GM13977 (cell line): ENCODE results near the gene INSIG1.

Experiments used
- DNase-seq: peaks from one replicate; pipeline ENCODE4 v3.0.0; 2012; ENCODE audit warnings: low spot score
- in situ Hi-C: fragments of 300-500 bp; cut with MboI; formaldehyde crosslinking; loops from one replicate; pipeline ENCODE4 v1.12.0; 2022; ENCODE audit warnings: low sequenced_read_pairs, low pct_unique_long_range_greater_than_20kb, mixed read lengths, inconsistent platforms; ENCODE audit not compliant: unreplicated experiment
- TF ChIP-seq, protein P1 (sequence below): IDR thresholded peaks from 2 replicates; pipeline ENCODE4 v1.5.1; 2012; ENCODE audit warnings: mild to moderate bottlenecking, control low read depth; ENCODE audit not compliant: insufficient read depth; ENCODE audit errors: extremely low read depth, missing control alignments

INSIG1 gene

DNA sequence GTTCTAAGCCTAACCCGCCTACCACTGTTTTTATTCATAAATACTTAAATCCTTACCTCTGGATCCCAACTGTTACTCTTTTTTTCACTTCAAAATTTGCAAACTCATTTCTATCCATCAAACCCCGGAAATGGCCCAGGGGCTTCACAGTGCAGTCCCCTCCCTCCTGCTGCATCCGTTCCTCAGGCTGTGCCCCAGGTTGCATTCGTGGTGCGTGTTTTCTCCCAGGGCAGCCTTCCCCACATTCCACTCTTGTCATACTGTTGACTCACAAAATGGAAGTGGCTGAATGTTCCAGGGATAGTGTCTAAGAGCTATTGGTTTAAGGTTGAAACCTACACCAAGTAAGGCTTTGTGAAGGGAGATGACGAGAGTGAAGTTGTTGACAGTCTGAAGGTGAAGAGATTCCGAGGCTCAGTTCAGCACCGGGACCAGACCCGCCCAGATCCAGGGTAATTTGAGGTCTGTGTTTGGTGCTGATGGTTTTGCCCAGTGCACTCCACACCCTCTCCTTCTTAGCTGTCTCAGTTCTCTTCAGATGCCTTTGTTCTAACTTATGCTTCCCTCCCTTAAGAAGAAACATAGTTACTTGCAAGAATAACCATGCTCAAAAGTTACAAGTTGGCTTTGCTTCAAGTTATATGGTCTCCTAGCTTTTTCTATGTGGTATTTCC is 7.7 kb downstream of the INSIG1 start:
- TF ChIP-seq, protein P1, sequence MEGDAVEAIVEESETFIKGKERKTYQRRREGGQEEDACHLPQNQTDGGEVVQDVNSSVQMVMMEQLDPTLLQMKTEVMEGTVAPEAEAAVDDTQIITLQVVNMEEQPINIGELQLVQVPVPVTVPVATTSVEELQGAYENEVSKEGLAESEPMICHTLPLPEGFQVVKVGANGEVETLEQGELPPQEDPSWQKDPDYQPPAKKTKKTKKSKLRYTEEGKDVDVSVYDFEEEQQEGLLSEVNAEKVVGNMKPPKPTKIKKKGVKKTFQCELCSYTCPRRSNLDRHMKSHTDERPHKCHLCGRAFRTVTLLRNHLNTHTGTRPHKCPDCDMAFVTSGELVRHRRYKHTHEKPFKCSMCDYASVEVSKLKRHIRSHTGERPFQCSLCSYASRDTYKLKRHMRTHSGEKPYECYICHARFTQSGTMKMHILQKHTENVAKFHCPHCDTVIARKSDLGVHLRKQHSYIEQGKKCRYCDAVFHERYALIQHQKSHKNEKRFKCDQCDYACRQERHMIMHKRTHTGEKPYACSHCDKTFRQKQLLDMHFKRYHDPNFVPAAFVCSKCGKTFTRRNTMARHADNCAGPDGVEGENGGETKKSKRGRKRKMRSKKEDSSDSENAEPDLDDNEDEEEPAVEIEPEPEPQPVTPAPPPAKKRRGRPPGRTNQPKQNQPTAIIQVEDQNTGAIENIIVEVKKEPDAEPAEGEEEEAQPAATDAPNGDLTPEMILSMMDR: no peak
- DNase-seq: no peak
- in situ Hi-C loops: no loop called here

DNA sequence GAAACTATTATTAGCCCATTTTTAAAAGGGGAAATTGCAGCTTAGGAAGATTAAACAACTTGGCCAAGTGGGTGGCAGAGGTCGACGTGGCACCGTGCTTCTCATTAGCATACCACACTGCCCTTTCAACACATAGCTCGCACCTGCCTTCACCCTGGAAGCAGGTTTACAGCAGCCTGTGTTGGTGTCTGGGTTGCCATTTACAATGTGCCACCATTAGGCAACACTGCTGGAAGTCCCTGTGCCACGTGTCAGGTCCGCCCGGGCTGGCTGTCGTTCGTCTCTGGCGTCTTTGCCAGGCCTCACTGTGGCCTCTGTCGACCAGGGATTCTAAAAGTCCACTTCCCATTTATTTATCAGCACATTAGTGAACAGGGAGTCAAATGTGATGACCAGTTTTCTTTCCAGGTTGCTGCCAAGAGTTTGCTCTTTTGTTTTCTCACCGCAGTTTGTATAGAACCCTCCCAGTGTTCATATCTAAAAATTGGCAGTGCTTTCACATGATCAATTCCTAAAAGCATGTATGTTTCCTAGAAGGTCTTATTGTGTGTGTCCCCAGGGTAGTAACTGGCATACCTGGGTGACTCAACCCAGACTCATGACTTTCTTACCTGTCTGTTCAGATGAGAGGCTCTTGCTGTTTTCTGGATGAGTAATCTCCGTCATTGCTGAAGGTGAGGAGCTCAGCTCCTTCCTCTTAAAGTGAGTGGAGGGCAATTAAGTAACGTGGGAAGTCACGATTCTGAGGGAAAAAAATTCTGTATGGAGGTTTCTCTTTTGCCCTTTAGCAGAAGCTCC is 9.2 kb downstream of the INSIG1 start:
- in situ Hi-C loops: no loop called here
- DNase-seq: no peak
- TF ChIP-seq, protein P1: no peak

DNA sequence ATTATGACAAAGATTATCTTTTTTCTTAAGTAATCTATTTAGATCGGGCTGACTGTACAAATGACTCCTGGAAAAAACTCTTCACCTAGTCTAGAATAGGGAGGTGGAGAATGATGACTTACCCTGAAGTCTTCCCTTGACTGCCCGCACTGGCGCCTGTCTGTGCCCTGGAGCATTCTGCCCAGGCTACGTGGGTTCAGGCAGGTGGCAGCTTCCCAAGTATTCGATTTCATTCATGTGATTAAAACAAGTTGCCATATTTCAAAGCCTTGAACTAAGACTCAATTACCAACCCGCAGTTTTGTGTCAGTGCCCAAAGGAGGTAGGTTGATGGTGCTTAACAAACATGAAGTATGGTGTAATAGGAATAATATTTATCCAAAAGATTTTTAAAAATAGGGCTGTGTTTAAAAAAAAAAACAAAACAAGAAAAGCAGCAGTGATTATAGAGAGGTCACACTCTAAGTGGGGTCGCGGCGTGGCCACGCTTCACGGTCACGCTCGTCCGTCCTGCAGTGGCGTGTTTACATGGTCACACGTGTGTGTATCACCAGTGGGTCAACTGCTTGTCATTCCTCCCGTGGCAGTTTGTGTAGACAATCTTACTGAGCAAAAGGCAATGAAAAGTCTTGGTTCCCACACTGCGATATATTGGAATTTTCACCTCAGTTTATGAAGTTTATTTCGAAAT is 10.8 kb downstream of the INSIG1 start:
- in situ Hi-C loops: no loop called here
- TF ChIP-seq, protein P1: no peak
- DNase-seq: no peak

DNA sequence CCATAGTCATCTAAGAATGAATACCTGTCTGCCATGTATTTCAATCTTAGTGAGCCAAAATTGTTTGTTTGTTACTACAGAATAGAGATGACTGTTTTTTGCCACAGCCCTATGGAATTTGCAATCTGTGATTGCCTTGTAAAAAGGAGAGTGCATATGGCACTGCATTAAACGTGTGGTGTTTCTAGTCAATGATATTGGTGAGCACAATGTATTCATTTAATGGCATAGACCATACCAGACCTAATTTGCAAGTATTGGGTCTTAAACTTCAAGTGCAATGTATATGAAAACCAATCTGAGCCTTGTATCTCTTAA is 11.3 kb downstream of the INSIG1 start:
- in situ Hi-C loops: no loop called here
- DNase-seq: no peak
- TF ChIP-seq, protein P1: no peak

DNA sequence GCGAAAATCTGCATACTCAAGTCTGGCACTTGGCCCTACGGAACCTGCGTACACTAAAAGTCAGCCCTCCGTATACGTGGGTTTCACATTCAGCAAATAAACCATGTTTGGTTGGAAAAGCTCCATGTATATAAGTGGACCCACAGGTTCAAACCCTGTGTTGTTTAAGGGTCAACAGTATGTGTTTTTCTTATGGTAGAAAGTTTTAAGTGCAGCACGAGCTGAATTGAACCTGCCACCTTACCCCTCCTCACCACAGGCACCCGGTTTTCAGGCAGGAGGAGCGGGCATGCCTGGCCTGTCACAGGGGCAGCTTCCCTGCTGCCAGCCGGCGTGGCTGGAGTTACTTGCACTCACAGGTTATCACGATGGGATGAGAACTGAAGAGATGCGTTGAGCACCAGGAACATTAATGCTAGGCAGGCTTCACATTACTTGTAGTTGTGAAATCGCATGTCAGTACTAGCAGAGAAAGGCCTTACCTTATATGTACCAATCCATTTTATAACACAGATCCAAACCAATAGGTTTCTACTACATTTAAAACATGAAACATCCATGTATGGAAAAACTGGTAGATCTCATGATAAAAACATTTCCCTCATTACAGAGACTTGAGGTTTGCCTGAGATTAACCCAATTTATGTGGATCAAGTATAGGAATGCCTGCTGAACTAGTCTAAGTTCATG is 12.9 kb downstream of the INSIG1 start:
- no peak for DNase-seq
- in situ Hi-C loops: no loop called here
- TF ChIP-seq, protein P1: no peak

DNA sequence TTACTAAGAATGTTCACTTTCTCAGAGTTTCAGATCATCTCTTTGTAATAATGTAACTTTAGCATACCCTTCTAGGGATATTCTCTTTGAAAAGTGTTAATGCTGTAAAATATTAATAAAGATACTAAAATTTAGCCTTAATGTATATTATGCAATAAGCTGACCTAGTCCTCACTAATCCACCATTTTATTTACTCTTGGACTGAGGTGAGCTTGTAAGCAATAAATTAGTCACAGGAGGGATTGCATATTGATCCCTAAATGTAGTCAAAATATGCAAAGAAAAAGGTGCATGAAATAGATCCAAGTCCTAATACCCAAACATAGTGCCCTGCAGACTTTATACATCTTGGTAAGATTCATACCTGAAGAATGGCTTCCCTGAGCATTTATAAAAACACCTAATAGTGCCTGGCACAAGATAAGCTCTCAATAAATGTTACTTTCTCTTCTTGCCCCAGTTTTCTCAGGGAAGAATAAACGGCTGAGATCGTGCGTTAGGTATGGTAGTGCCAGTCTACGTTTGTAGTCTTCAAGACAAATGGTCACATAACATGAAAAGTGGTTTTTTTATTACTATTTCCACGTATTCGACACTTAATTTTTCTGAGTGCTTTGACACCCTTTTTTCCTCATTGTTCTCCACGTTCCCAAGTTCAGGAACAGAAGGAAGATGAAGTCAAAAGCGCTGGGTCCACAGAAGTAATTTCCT is 14.3 kb downstream of the INSIG1 start:
- no peak for DNase-seq
- in situ Hi-C loops: no loop called here
- TF ChIP-seq, protein P1: no peak
